CD4-positive, alpha-beta T cell treated with Interleukin-6 for 4 hours (primary cell): ENCODE measurements around the gene STARD7.
"Not testable (repeated sequence)": the region's sequence is repeated elsewhere in the genome, so short reads cannot be mapped to it uniquely, and the experiment has no call there.

ENCODE experiments used
- DNase-seq: peaks from one replicate; pipeline ENCODE4 v3.0.0-alpha.2; 2020; ENCODE audit warnings: mixed read lengths

Gene STARD7

GRCh38 chr2:96146153-96146880 lies 62.3 kb downstream of the STARD7 start:
- peak; percentile 90 for DNase-seq

GRCh38 chr2:96145848-96146152 lies 62.8 kb downstream of the STARD7 start:
- no peak for DNase-seq

GRCh38 chr2:96145036-96145847 lies 63.4 kb downstream of the STARD7 start, which contains the start of gene DUSP2:
Gene DUSP2, minus strand, starts transcription at chr2:96145440. Its CDS starts 86 bp downstream, at chr2:96145354.
- DNase-seq: peak; percentile 93

- peak; percentile 63 for DNase-seq
These were observed 64.1 kb downstream of the STARD7 start for GRCh38 chr2:96144481-96145035.

GRCh38 chr2:96143848-96144480 lies 64.7 kb downstream of the STARD7 start:
- peak; percentile 53 for DNase-seq

GRCh38 chr2:96143231-96143847 lies 65.3 kb downstream of the STARD7 start:
- DNase-seq: peak; percentile 37

- peak; percentile 61 for DNase-seq
These were observed 66.2 kb downstream of the STARD7 start for GRCh38 chr2:96142217-96143113.

GRCh38 chr2:96141624-96141967 lies 67.0 kb downstream of the STARD7 start:
- not testable (repeated sequence) for DNase-seq

GRCh38 chr2:96140941-96141623 lies 67.5 kb downstream of the STARD7 start:
- no peak for DNase-seq

- DNase-seq: no peak
These were observed 69.4 kb downstream of the STARD7 start for GRCh38 chr2:96139181-96139758.

- peak; percentile 78 for DNase-seq
These were observed 70.2 kb downstream of the STARD7 start, which contains the start of gene ASTL for GRCh38 chr2:96138179-96139145. Gene ASTL, minus strand, starts transcription at chr2:96138502. Its CDS starts 66 bp downstream, at chr2:96138436.

GRCh38 chr2:96137321-96138178 lies 71.1 kb downstream of the STARD7 start:
- DNase-seq: no peak

- no peak for DNase-seq
These were observed 72.4 kb downstream of the STARD7 start for GRCh38 chr2:96136129-96136720.

- DNase-seq: no peak
These were observed 73.0 kb downstream of the STARD7 start for GRCh38 chr2:96135621-96136020.

GRCh38 chr2:96135171-96135570 lies 73.5 kb downstream of the STARD7 start:
- no peak for DNase-seq
